ENCODE data around the gene UPF2. TPM values are rescaled to one million over a fixed set of nuclear protein-coding genes. Genes with fewer than 3 reads are reported as not detected.
"Not testable (repeated sequence)": the region's sequence is repeated elsewhere in the genome, so short reads cannot be mapped to it uniquely, and the experiment has no call there.

UPF2 gene
- total RNA-seq, 6 experiments from 2014 or later, result 8.7 to 12.6 (median 9.8) TPM

GRCh38 chr10:11895108-11895466 lies 147.5 kb downstream of the UPF2 start:
- peaks cover 0 to 23% (median 7%) of the 10 kb centered on the region in 4 donors for H3K4me1 ChIP-seq
- intact Hi-C loops (cut with DNase I), result no loop called here
- TF ChIP-seq POLR2A (IDR thresholded peaks at IDR 0.05) (no peak), CTCF (IDR thresholded peaks at IDR 0.05) (no peak)
- ATAC-seq (no peak), DNase-seq (no peak)
- H3K36me3 ChIP-seq, result no peaks in the 10 kb centered on the region
- H3K4me3 ChIP-seq, result no peak overlapping the region
- no peaks in the 10 kb centered on the region for H3K27me3 ChIP-seq
- WGBS (ENCODE audit: insufficient coverage, low coverage, low lambda C conversion rate, missing lambda C conversion rate), result 100% methylated on average over 1 of the region's 11 CpGs
- no peak overlapping the region for H3K27ac ChIP-seq
- no peaks in the 10 kb centered on the region for H3K9me3 ChIP-seq

- no peaks in the 10 kb centered on the region for H3K27me3 ChIP-seq
- no peak overlapping the region for H3K4me3 ChIP-seq
- no peak overlapping the region for H3K27ac ChIP-seq
- no peaks in the 10 kb centered on the region for H3K9me3 ChIP-seq
- H3K4me1 ChIP-seq, result peaks cover 0 to 23% (median 7%) of the 10 kb centered on the region in 4 donors
- DNase-seq (peak in 1 of 3 donors; percentile 51), ATAC-seq (no peak)
- 96% methylated on average over 14 of the region's 47 CpGs for WGBS (ENCODE audit: insufficient coverage, low coverage, low lambda C conversion rate, missing lambda C conversion rate)
- TF ChIP-seq CTCF (IDR thresholded peaks at IDR 0.05), result no peak
- TF ChIP-seq POLR2A (IDR thresholded peaks at IDR 0.05), result no peak
- no peaks in the 10 kb centered on the region for H3K36me3 ChIP-seq
- intact Hi-C loops (cut with DNase I), result no loop called here
Observed at GRCh38 chr10:11894381-11895107, 148.1 kb downstream of the UPF2 start.

- Histone ChIP-seq H3K9me3 (no peaks in the 10 kb centered on the region), H3K4me3 (no peak overlapping the region), H3K4me1 (peaks cover 0 to 21% (median 6%) of the 10 kb centered on the region in 4 donors), H3K27me3 (no peaks in the 10 kb centered on the region), H3K36me3 (no peaks in the 10 kb centered on the region), H3K27ac (no peak overlapping the region)
- ATAC-seq (no peak), DNase-seq (peak in 1 of 3 donors; percentile 39)
- intact Hi-C loops (cut with DNase I), result no loop called here
- TF ChIP-seq POLR2A (IDR thresholded peaks at IDR 0.05) (no peak), CTCF (IDR thresholded peaks at IDR 0.05) (no peak)
- WGBS (ENCODE audit: insufficient coverage, low coverage, low lambda C conversion rate, missing lambda C conversion rate), result 80% methylated on average over 1 of the region's 22 CpGs
Observed at GRCh38 chr10:11893749-11894278, 148.8 kb downstream of the UPF2 start.

GRCh38 chr10:11891776-11892486 lies 150.7 kb downstream of the UPF2 start:
- intact Hi-C loops (cut with DNase I), result no loop called here
- Histone ChIP-seq H3K4me3 (no peak overlapping the region), H3K27me3 (no peaks in the 10 kb centered on the region), H3K27ac (no peak overlapping the region), H3K36me3 (no peaks in the 10 kb centered on the region), H3K4me1 (peaks cover 0 to 2% (median 0%) of the 10 kb centered on the region in 4 donors), H3K9me3 (no peaks in the 10 kb centered on the region)
- 94% methylated on average over 6 of the region's 22 CpGs for WGBS (ENCODE audit: insufficient coverage, low coverage, low lambda C conversion rate, missing lambda C conversion rate)
- ATAC-seq (no peak), DNase-seq (no peak)
- TF ChIP-seq CTCF (IDR thresholded peaks at IDR 0.05), result no peak
- TF ChIP-seq POLR2A (IDR thresholded peaks at IDR 0.05), result no peak

GRCh38 chr10:11889263-11889662 lies 153.3 kb downstream of the UPF2 start:
- intact Hi-C loops (cut with DNase I); H3K4me3 ChIP-seq; DNase-seq; ATAC-seq; H3K36me3 ChIP-seq; H3K27me3 ChIP-seq; H3K9me3 ChIP-seq; H3K27ac ChIP-seq; H3K4me1 ChIP-seq: not testable (repeated sequence)
- WGBS (ENCODE audit: insufficient coverage, low coverage, low lambda C conversion rate, missing lambda C conversion rate), result 73% methylated on average over 7 of the region's 8 CpGs
